Neuron (in vitro differentiated cells): ENCODE measurements around the gene PHEX.

Source experiments
- H2AFZ ChIP-seq: one replicate; pipeline ENCODE4 v1.6.1; 2013; ENCODE audit warnings: low read depth, mild to moderate bottlenecking, inconsistent platforms, low read length, moderate library complexity
- H3K27me3 ChIP-seq: one replicate; pipeline ENCODE4 v1.6.1; 2013; ENCODE audit warnings: low read length; ENCODE audit not compliant: insufficient read depth
- H3K36me3 ChIP-seq: one replicate; pipeline ENCODE4 v1.6.1; 2013; ENCODE audit warnings: low read length; ENCODE audit not compliant: insufficient read depth
- H3K4me1 ChIP-seq: one replicate; pipeline ENCODE4 v1.6.1; 2013; ENCODE audit warnings: low read length; ENCODE audit not compliant: insufficient read depth
- H3K4me3 ChIP-seq: 2 replicates; pipeline ENCODE4 v1.5.1; 2013; ENCODE audit warnings: mild to moderate bottlenecking, low read length, moderate library complexity
- H3K9me3 ChIP-seq: one replicate; pipeline ENCODE4 v1.6.1; 2013; ENCODE audit warnings: low read length

PHEX gene

GRCh38 chrX:22192419-22193060, 160.4 kb downstream of the PHEX start:
- H3K9me3 ChIP-seq: no peaks in the 10 kb centered on the region
- no peaks in the 10 kb centered on the region for H3K27me3 ChIP-seq
- H2AFZ ChIP-seq: no peak overlapping the region
- no peaks in the 10 kb centered on the region for H3K36me3 ChIP-seq
- H3K4me3 ChIP-seq: no peak overlapping the region
- peaks cover 3% of the 10 kb centered on the region for H3K4me1 ChIP-seq

- Histone ChIP-seq H3K4me1 (peaks cover 3% of the 10 kb centered on the region), H3K36me3 (no peaks in the 10 kb centered on the region), H3K9me3 (no peaks in the 10 kb centered on the region), H3K4me3 (no peak overlapping the region), H2AFZ (no peak overlapping the region), H3K27me3 (no peaks in the 10 kb centered on the region)
Measured at GRCh38 chrX:22193851-22194659, 161.9 kb downstream of the PHEX start.

GRCh38 chrX:22194660-22194945, 162.5 kb downstream of the PHEX start:
- Histone ChIP-seq H3K36me3 (no peaks in the 10 kb centered on the region), H3K9me3 (no peaks in the 10 kb centered on the region), H2AFZ (no peak overlapping the region), H3K27me3 (no peaks in the 10 kb centered on the region), H3K4me3 (no peak overlapping the region), H3K4me1 (peaks cover 3% of the 10 kb centered on the region)

- H2AFZ ChIP-seq: no peak overlapping the region
- no peaks in the 10 kb centered on the region for H3K4me1 ChIP-seq
- no peaks in the 10 kb centered on the region for H3K9me3 ChIP-seq
- no peaks in the 10 kb centered on the region for H3K36me3 ChIP-seq
- no peak overlapping the region for H3K4me3 ChIP-seq
- no peaks in the 10 kb centered on the region for H3K27me3 ChIP-seq
Measured at GRCh38 chrX:22196149-22196548, 164.0 kb downstream of the PHEX start.

- no peaks in the 10 kb centered on the region for H3K9me3 ChIP-seq
- H3K27me3 ChIP-seq: no peaks in the 10 kb centered on the region
- no peak overlapping the region for H2AFZ ChIP-seq
- H3K4me3 ChIP-seq: no peak overlapping the region
- H3K36me3 ChIP-seq: no peaks in the 10 kb centered on the region
- no peaks in the 10 kb centered on the region for H3K4me1 ChIP-seq
Measured at GRCh38 chrX:22202251-22202650, 170.1 kb downstream of the PHEX start.

- H2AFZ ChIP-seq: no peak overlapping the region
- H3K4me3 ChIP-seq: no peak overlapping the region
- no peaks in the 10 kb centered on the region for H3K9me3 ChIP-seq
- H3K27me3 ChIP-seq: no peaks in the 10 kb centered on the region
- no peaks in the 10 kb centered on the region for H3K4me1 ChIP-seq
- no peaks in the 10 kb centered on the region for H3K36me3 ChIP-seq
Measured at GRCh38 chrX:22203186-22203585, 171.1 kb downstream of the PHEX start.

GRCh38 chrX:22206781-22207180, 174.7 kb downstream of the PHEX start:
- Histone ChIP-seq H3K4me1 (no peaks in the 10 kb centered on the region), H3K9me3 (no peaks in the 10 kb centered on the region), H3K4me3 (no peak overlapping the region), H2AFZ (no peak overlapping the region), H3K27me3 (no peaks in the 10 kb centered on the region), H3K36me3 (no peaks in the 10 kb centered on the region)

- no peaks in the 10 kb centered on the region for H3K4me1 ChIP-seq
- H2AFZ ChIP-seq: no peak overlapping the region
- no peaks in the 10 kb centered on the region for H3K36me3 ChIP-seq
- no peak overlapping the region for H3K4me3 ChIP-seq
- no peaks in the 10 kb centered on the region for H3K9me3 ChIP-seq
- H3K27me3 ChIP-seq: no peaks in the 10 kb centered on the region
Measured at GRCh38 chrX:22220941-22221340, 188.8 kb downstream of the PHEX start.

GRCh38 chrX:22234380-22234779, 202.3 kb downstream of the PHEX start:
- no peaks in the 10 kb centered on the region for H3K27me3 ChIP-seq
- no peak overlapping the region for H2AFZ ChIP-seq
- H3K36me3 ChIP-seq: no peaks in the 10 kb centered on the region
- no peaks in the 10 kb centered on the region for H3K4me1 ChIP-seq
- H3K4me3 ChIP-seq: no peak overlapping the region
- no peaks in the 10 kb centered on the region for H3K9me3 ChIP-seq

- Histone ChIP-seq H3K27me3 (no peaks in the 10 kb centered on the region), H3K36me3 (no peaks in the 10 kb centered on the region), H3K4me3 (no peak overlapping the region), H3K4me1 (no peaks in the 10 kb centered on the region), H2AFZ (no peak overlapping the region), H3K9me3 (no peaks in the 10 kb centered on the region)
Measured at GRCh38 chrX:22237479-22237878, 205.4 kb downstream of the PHEX start.

- no peaks in the 10 kb centered on the region for H3K9me3 ChIP-seq
- no peak overlapping the region for H2AFZ ChIP-seq
- H3K4me1 ChIP-seq: no peaks in the 10 kb centered on the region
- H3K36me3 ChIP-seq: no peaks in the 10 kb centered on the region
- no peaks in the 10 kb centered on the region for H3K27me3 ChIP-seq
- H3K4me3 ChIP-seq: no peak overlapping the region
Measured at GRCh38 chrX:22246620-22247019, 214.5 kb downstream of the PHEX start.

- H2AFZ ChIP-seq: no peak overlapping the region
Measured at GRCh38 chrX:22247169-22247568, 215.0 kb downstream of the PHEX start.

GRCh38 chrX:22248401-22248800, 216.3 kb downstream of the PHEX start:
- no peaks in the 10 kb centered on the region for H3K27me3 ChIP-seq
- H3K4me3 ChIP-seq: no peak overlapping the region
- no peaks in the 10 kb centered on the region for H3K4me1 ChIP-seq
- no peak overlapping the region for H2AFZ ChIP-seq
- no peaks in the 10 kb centered on the region for H3K9me3 ChIP-seq
- no peaks in the 10 kb centered on the region for H3K36me3 ChIP-seq

More at GRCh38 chrX:22247169-22247568, 215.0 kb downstream of the PHEX start:
- H3K36me3 ChIP-seq: no peaks in the 10 kb centered on the region
- no peaks in the 10 kb centered on the region for H3K9me3 ChIP-seq
- H3K4me1 ChIP-seq: no peaks in the 10 kb centered on the region
- no peaks in the 10 kb centered on the region for H3K27me3 ChIP-seq
- H3K4me3 ChIP-seq: no peak overlapping the region

- H3K9me3 ChIP-seq: no peaks in the 10 kb centered on the region
Measured at GRCh38 chrX:22249371-22249770, 217.2 kb downstream of the PHEX start.

More at GRCh38 chrX:22249371-22249770, 217.2 kb downstream of the PHEX start:
- no peaks in the 10 kb centered on the region for H3K36me3 ChIP-seq
- H3K4me3 ChIP-seq: no peak overlapping the region
- no peaks in the 10 kb centered on the region for H3K27me3 ChIP-seq
- no peak overlapping the region for H2AFZ ChIP-seq
- H3K4me1 ChIP-seq: no peaks in the 10 kb centered on the region
